Osteocyte (in vitro differentiated cells): Measurements from ENCODE around the gene NSUN2. TPM values are rescaled to one million over a fixed set of nuclear protein-coding genes. Genes with fewer than 3 reads are reported as not detected.

Experiments
- DNase-seq: peaks from one replicate; pipeline ENCODE4 v3.0.0; 2021; ENCODE audit warnings: mixed read lengths; ENCODE audit not compliant: unreplicated experiment; ENCODE audit errors: extremely low spot score
- H3K27ac Mint-ChIP-seq: one replicate; pipeline ENCODE4 v1.8.0; 2021; ENCODE audit warnings: mild to moderate bottlenecking, mixed read lengths; ENCODE audit not compliant: unreplicated experiment
- H3K27me3 Mint-ChIP-seq: one replicate; pipeline ENCODE4 v1.8.0; 2021; ENCODE audit warnings: mixed read lengths; ENCODE audit not compliant: unreplicated experiment
- H3K36me3 Mint-ChIP-seq: one replicate; pipeline ENCODE4 v1.8.0; 2021; ENCODE audit warnings: mixed read lengths; ENCODE audit not compliant: unreplicated experiment
- H3K4me1 Mint-ChIP-seq: one replicate; pipeline ENCODE4 v1.8.0; 2021; ENCODE audit warnings: mixed read lengths; ENCODE audit not compliant: unreplicated experiment
- H3K4me3 Mint-ChIP-seq: one replicate; pipeline ENCODE4 v1.8.0; 2021; ENCODE audit warnings: mild to moderate bottlenecking, moderate library complexity, mixed read lengths; ENCODE audit not compliant: unreplicated experiment
- H3K9me3 Mint-ChIP-seq: one replicate; pipeline ENCODE4 v1.8.0; 2021; ENCODE audit warnings: mixed read lengths; ENCODE audit not compliant: unreplicated experiment
- CTCF ChIP-seq: fragments of 200-600 bp; sonication (generic); IDR thresholded peaks from 2 replicates; pipeline ENCODE4 v1.5.0; 2021; ENCODE audit warnings: antibody characterized with exemption, mild to moderate bottlenecking, moderate library complexity
- total RNA-seq: library from RNA; stranded (reverse); gene quantifications from 2 replicates; pipeline ENCODE4 v1.2.1, GENCODE V29; 2021

Gene NSUN2
- total RNA-seq, 1 donor from 2014 or later: 48.7 TPM

GRCh38 chr5:6582507-6583048 lies 50.3 kb downstream of the NSUN2 start:
- H3K9me3 Mint-ChIP-seq: no peaks in the 10 kb centered on the region
- H3K4me1 Mint-ChIP-seq: peaks cover 1% of the 10 kb centered on the region
- H3K4me3 Mint-ChIP-seq: peak overlapping the region; percentile 22
- peaks cover 61% of the 10 kb centered on the region for H3K27me3 Mint-ChIP-seq
- no peak for TF ChIP-seq CTCF
- no peak for DNase-seq
- no peak overlapping the region for H3K27ac Mint-ChIP-seq
- H3K36me3 Mint-ChIP-seq: no peaks in the 10 kb centered on the region

GRCh38 chr5:6581559-6582426 lies 51.1 kb downstream of the NSUN2 start:
- H3K27ac Mint-ChIP-seq: no peak overlapping the region
- H3K27me3 Mint-ChIP-seq: peaks cover 60% of the 10 kb centered on the region
- no peaks in the 10 kb centered on the region for H3K36me3 Mint-ChIP-seq
- H3K9me3 Mint-ChIP-seq: no peaks in the 10 kb centered on the region
- no peak for TF ChIP-seq CTCF
- DNase-seq: no peak
- H3K4me3 Mint-ChIP-seq: no peak overlapping the region
- H3K4me1 Mint-ChIP-seq: peaks cover 1% of the 10 kb centered on the region

GRCh38 chr5:6581090-6581489 lies 51.8 kb downstream of the NSUN2 start:
- Mint-ChIP-seq H3K27ac (no peak overlapping the region), H3K4me3 (no peak overlapping the region), H3K9me3 (no peaks in the 10 kb centered on the region), H3K4me1 (peaks cover 1% of the 10 kb centered on the region), H3K27me3 (peaks cover 53% of the 10 kb centered on the region), H3K36me3 (no peaks in the 10 kb centered on the region)
- DNase-seq: no peak
- no peak for TF ChIP-seq CTCF

GRCh38 chr5:6579535-6579934 lies 53.3 kb downstream of the NSUN2 start:
- Mint-ChIP-seq H3K4me3 (no peak overlapping the region), H3K27me3 (peaks cover 43% of the 10 kb centered on the region), H3K9me3 (no peaks in the 10 kb centered on the region), H3K36me3 (no peaks in the 10 kb centered on the region), H3K4me1 (peaks cover 1% of the 10 kb centered on the region), H3K27ac (no peak overlapping the region)
- TF ChIP-seq CTCF: no peak
- no peak for DNase-seq

DNA sequence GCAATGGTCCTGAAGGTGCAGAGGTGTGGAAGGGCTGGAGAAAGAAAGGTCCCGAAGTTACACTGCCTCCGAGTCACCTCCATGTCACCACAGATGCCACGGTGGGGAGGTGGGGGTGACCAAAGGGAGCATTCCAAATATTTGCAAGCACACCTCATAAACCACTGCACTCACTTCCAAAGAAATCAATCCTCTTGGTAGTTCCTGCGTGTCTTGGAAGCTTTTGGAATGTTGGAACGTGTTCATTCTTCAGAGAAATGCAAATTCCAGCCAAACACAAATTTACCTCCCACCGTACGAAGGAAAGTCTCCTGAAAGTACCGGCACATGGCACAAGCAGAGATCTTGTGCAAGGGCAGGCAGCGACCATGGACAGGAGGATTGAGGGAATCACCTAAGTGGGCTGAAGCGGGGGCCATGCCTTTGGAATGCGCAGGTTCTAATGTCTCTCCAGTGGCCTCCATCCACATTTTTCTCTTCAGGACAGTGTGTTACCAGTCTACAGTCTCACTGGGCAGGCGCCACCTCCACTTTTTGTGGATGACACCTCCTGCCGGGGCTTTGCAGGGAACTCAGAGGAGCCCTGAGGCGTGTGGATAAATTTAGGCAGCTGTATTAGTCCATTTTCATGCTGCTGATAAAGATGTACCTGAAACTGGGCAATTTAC lies 54.0 kb downstream of the NSUN2 start:
- TF ChIP-seq CTCF: no peak
- Mint-ChIP-seq H3K27me3 (peaks cover 36% of the 10 kb centered on the region), H3K9me3 (no peaks in the 10 kb centered on the region), H3K4me1 (peaks cover under 1% of the 10 kb centered on the region), H3K36me3 (no peaks in the 10 kb centered on the region), H3K4me3 (no peak overlapping the region), H3K27ac (no peak overlapping the region)
- no peak for DNase-seq
